Stimulated activated CD8-positive, alpha-beta memory T cell treated with anti-CD3 and anti-CD28 coated beads, Interleukin-15, amount 100 ng/mL, for 4 hours (primary cell): ENCODE measurements around the gene MAP4K1.
"Not testable (repeated sequence)": the region's sequence is repeated elsewhere in the genome, so short reads cannot be mapped to it uniquely, and the experiment has no call there.

Experiments used
- DNase-seq, 2 donors: peaks; one replicate each; pipeline ENCODE4 v3.0.0-alpha.2; 2020; ENCODE audit warnings: low read depth in 2 of 2

The MAP4K1 gene

DNA sequence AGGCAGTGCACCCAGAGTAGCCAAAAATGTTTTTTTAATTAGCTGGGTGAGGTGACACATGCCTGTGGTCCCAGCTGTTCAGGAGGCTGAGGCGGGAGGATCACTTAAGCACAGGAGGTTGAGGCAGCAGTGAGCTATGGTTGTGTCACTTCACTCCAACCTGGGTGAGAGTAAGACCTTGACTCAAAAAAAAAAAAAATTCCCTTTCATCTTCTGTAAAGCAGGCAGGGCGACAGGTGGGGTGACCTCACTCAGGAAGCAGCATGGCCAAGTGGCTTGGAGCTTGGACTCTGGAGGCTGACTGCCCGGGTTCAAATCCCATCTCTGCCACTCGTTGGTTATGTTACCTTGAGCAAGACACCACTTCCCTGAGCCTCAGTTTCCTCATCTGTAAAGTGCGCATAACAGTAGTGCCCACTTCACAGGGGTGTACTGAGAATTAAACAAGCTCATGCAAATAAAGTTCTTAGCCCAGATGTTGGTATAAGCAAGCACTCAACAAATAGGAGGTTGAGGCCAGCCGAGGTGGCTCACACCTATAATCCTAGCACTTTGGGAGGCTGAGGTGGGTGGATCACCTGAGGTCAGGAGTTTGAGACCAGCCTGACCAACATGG lies 48.3 kb downstream of the MAP4K1 start:
- no peak for DNase-seq

DNA sequence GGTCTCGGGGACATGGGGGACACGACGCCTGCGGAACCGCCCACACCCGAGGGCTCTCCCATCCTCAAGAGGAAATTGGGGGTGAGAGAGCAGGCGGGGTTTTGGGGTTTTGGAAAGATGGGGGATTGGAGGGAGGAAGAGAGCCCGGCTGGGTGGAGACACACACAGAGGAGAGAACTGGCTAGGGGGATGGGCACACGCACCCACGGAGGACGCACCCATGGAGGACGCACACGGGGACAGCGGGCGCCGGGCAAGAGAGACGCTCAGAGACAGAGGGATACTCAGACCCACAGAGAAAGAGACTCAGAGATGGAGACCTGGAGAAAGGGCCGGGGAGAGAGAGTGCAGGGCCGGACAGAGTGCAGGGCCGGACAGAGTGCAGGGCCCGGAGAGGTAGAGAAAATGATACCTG lies 52.1 kb downstream of the MAP4K1 start:
- DNase-seq = no peak

DNA sequence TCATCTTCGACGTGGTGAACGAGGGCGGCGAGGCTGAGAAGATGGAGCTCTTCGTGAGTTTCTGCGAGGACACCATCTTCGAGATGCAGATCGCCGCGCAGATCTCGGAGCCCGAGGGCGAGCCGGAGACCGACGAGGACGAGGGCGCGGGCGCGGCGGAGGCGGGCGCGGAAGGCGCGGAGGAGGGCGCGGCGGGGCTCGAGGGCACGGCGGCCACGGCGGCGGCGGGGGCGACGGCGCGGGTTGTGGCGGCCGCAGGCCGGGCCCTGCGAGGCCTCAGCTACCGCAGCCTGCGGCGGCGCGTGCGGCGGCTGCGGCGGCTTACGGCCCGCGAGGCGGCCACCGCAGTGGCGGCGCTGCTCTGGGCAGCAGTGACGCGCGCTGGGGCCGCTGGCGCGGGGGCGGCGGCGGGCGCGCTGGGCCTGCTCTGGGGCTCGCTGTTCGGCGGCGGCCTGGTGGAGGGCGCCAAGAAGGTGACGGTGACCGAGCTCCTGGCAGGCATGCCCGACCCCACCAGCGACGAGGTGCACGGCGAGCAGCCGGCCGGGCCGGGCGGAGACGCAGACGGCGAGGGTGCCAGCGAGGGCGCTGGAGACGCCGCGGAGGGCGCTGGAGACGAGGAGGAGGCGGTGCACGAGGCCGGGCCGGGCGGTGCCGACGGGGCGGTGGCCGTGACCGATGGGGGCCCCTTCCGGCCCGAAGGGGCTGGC lies 52.6 kb downstream of the MAP4K1 start:
- DNase-seq = no peak

DNA sequence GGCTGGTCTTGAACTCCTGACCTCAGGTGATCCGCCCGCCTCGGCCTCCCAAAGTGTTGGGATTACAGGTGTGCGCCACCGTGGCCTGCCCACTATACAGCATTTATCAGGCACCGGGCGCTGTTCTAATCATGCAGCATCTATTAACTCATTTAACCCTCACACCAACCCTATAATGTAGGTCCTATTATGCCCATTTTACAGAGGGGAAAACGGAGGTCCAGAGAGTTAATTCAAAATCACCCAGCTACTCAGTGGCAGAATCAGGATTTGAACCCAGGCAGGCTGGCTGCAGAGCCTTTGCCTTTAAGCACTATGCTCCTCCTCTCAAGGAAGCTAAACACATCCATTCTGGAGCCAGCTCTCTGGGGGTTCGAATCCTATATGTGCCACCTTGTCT lies 54.3 kb downstream of the MAP4K1 start:
- no peak for DNase-seq

DNA sequence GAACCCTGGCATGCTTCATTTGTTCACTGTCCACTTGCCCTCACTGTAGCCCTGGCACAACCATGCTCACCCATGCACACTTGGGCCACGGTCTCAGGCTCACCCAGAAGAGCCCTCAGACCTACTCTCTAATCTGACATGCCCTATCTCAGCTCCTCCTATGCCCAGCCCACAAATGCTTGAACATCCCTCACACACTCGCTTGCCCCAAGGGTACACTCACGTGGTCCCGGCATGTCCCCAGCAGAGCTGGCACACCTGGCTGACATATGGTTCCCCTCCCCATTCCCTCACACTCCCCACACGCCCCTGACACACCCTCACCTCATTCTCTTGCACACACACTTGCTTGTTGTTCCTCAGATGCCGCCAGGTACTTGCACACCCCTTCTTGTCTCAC lies 55.7 kb downstream of the MAP4K1 start:
- DNase-seq = no peak

DNA sequence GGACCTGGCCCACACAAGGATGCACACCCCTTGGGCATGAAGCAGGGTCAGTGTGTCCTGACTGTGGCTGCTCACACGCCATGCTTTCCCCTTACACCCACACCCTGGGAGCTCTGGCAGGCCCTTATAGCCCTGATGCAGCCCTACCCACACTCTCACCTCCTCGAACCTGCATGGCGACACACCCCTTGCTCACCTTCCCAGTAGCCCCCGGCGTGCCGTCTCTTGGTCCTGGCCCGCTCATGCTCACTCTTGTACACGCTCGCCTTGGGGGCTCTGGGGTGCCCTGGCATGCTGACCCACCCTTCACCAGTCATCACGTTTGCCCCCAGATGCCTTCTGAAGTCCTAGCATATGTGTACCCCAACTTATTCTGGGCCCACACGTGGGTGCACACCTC lies 56.1 kb downstream of the MAP4K1 start:
- DNase-seq = no peak

DNA sequence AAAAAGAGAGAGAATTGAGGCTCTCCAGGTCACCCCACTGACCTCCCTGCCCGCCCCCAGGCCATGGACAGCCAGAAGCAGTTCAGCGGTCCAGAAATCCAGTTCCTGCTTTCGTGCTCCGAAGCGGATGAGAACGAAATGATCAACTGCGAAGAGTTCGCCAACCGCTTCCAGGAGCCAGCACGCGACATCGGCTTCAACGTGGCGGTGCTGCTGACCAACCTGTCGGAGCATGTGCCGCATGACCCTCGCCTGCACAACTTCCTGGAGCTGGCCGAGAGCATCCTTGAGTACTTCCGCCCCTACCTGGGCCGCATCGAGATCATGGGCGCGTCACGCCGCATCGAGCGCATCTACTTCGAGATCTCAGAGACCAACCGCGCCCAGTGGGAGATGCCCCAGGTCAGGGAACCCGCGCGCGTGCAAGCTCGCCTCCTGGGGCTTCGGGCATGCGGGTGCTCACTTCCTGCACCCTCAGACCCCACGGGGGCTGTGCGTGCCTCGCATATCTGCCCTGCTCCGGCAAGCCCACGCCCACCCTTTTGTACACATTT lies 56.6 kb downstream of the MAP4K1 start:
- DNase-seq = no peak

DNA sequence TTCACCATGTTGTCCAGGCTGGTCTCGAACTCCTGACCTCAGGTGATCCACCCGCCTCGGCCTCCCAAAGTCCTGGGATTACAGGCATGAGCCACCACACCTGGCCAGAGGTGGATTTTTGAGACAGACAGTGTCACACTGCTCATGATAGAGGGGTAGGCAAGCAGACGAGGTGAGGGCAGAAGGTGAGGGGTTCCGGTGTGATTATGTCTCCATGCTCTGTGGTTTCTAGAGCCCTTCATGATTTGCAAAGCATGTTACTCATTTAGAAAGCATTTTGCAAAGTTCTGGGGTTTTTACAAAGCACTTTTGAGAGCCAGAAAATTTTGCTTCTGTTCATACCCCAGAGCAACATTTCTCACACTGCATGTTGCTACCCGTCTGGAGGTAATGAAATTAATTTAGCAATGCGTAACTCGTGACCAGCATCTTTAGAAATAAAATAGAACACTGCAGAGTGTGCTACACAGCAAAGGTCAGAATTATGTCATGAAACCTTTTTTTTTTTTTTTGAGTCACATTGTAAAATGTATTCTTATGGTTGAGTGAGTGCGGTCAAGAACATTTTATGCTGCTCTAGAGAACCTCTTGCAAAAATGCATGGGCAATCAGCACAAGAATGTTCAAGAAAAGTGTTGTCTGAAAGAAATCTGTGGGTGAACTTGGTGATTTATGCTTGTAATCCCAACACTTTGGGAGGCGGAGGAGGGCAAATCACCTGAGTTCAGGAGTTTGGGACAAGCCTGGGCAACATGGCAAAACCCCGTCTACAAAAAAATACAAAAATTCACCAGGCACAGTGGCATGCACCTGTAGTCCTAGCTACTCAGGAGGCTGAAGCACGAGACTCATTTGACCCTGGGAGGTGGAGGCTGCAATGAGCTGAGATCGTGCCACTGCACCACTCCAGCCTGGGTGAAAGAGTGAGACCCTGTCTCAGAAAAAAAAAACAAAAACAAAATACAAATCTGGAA lies 58.0 kb downstream of the MAP4K1 start:
- DNase-seq = no peak

DNA sequence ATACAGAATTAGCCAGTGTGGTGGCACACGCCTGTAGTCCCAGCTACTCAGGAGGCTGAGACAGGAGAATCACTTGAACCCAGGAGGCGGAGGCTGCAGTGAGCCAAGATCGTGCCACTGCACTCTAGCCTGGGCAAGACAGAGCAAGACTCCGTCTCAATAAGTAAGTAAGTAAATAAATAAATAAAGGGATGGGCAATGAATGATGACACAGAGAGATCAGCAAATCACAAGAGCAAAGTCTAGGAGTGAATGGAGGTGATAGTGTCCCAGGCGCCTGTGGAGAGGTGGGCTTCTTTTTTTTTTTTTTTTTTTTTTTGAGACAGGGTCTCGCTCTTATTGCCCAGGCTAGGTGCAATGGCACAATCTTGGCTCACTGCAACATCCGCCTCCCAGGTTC lies 58.8 kb downstream of the MAP4K1 start:
- not testable (repeated sequence) for DNase-seq

DNA sequence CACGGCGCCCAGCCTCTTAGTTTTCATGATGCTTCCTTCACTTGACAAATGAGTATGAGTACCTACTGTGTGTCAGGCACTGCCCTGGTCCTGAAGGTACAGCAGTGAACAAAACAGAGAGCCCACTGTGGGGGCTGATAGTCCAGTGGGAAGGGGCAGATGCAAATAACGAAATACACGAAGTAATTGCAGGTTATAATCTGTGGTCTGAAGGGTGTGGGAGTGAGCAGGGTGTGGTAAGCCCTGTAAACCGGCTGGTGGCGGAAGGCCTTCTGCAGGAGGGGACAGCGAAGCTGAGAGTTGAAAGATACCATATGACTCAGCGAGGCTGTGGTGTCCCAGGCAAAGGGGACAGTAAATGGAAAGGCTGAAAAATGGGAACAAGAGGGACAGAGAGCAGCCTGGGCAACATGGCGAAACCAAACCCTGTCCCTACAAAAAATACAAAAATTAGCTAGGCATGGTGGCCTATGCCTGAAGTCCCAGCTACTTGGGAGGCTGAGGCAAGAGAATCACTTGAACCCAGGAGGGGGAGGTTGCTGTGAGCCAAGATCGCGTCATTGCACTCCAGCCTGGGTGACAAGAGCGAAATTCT lies 60.5 kb downstream of the MAP4K1 start:
- DNase-seq = no peak

DNA sequence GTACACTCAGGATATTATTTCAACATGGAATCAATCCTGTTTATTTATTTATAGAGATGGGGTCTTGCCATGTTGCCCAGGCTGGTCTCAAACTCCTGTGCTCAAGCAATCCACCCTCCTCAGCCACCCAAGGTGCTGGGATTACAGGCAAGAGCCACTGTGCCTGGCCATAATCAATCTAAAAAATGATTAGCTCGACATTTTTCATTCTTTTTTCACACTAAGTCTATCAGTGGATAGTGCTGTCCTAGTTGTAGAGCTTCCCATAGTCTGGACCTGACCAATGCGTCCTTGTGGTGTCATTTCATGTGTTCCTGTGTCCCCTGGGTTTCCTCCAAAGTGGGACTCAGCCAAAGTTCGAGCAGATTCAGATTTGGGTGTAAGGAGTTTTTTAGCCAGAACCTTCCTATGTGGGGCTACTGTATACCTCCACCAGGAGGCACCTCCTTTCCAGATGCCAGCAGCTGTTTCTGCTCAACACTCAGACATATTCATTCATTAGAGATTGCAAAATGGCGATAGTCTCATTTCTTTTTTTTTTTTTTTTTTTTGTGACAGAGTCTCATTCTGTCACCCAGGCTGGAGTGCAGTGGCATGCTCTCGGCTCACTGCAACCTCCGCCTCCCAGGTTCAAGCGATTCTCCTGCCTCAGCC lies 61.1 kb downstream of the MAP4K1 start:
- DNase-seq = no peak

DNA sequence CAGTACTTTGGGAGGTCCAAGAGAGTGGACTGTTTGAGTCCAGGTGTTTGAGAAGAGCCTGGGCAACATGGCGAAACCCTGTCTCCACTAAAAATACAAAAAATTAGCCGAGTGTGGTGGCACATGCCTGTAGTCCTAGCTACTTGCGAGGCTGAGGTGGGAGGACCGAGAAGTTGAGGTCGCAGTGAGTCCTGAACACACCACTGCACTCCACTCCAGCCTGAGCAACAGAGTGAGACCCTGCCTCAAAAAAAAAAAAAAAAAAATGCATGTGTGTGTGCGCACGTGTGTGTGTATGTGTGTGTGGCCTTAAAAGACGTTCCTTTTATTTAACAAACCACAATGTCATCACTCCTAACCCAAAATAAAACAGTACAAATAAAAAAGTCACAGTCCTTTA lies 62.6 kb downstream of the MAP4K1 start:
- DNase-seq = no peak

DNA sequence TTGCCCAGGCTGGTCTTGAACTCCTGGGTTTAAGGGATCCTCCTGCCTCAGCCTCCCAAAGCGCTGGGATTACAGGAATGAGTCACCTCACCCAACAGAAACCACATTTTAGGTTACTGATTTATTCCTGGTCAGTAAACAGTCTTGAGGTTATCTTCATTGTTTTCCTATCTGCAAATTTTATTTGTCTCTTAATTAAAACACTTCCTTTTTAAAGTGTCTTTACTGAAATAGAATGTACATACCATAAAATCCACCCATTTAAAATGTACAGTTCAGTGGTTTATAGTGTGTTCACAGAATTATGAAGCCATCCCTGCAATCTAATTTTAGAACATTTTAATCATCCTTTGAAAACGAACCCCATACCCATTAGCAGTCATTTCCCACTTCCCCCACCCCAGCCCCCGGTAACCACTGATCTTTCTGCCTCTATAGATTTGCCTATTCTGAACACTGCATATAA lies 63.0 kb downstream of the MAP4K1 start:
- no peak for DNase-seq

DNA sequence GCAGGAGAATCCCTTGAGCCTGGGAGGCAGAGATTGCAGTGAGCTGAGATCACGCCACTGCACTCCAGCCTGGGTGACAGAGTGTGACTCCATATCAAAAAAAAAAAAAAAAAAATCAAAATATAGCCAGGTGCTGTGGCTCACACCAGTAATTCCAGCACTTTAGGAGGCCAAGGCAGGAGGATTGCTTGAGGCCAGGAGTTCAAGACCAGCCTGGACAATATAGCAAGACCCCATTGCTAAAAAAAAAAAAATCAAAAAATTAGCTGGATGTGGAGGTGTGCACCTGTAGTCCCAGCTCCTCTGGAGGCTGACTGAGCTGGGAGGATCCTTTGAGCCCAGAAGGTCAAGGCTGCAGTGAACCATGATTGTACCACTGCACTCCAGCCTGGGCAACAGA lies 64.5 kb downstream of the MAP4K1 start:
- DNase-seq = not testable (repeated sequence)

DNA sequence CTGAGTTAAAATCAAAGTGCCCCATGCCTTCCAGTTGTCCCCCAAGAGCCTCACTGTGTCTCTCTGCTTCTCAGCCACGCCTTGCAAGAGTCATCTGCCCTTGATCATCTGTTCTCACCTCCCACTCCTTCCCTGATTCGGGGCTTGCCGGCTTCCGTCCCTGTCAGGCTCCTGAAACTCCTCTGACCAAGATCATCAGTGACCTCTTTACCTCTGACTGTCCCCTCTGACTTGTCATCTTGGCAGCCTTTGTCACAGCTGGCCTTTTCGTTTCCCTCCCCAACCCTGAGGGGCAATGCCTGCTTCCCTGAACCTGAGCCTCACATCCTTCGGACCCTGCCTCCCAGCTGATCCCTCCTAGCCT lies 66.3 kb downstream of the MAP4K1 start:
- DNase-seq = no peak

DNA sequence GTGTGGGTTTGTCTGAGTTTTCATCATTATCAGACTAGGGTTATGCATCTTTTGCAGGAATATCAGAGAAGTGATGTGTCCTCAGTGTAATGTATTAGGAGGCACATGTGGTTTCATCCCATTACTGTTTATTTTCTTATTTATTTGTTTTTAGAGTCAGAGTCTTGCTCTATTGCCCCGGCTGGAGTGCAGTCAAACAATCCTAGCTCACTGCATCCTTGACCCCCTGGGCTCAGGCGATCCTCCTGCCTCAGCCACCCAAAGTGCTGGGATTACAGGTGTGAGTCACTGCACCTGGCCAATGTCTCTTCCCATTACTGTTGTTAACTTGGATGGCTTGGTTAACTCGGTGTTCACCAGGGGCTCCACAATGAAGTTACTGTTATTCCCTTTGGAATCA lies 67.4 kb downstream of the MAP4K1 start:
- DNase-seq = no peak

DNA sequence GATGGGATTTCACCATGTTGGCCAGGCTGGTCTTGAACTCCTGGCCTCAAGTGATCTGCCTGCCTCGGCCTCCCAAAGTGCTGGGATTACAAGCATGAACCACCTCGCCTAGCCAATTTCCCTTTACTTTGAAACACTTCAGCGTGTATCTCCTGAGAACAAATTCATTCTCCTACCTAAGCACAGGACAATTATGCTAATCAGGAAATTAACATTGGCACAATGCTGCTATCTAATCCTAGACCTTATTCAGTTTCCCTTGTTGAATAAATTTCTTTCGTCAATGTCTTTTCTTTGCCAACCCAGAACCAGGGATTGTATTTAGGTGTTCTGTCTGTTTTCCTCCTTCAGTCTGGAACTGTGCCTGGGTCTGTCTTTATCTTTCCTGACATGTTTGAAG lies 67.8 kb downstream of the MAP4K1 start:
- DNase-seq = no peak

DNA sequence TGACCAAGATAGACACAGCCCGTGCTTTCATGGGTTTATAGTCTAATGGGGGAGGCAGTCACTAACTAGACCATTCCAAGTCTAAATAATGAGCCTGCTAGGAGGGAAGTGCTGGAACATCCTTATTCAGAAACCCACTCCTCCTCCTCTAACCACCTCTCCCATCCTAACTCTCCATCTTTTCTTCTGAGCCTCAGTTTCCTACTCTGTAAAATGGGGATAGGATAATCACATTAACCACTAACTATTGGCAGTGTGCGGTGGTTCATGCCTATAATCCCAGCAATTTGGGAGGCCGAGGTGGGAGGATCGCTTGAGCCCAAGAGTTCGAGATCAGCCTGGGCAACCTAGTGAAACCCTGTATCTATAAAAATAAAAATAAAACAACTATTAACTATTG lies 68.7 kb downstream of the MAP4K1 start:
- no peak for DNase-seq

DNA sequence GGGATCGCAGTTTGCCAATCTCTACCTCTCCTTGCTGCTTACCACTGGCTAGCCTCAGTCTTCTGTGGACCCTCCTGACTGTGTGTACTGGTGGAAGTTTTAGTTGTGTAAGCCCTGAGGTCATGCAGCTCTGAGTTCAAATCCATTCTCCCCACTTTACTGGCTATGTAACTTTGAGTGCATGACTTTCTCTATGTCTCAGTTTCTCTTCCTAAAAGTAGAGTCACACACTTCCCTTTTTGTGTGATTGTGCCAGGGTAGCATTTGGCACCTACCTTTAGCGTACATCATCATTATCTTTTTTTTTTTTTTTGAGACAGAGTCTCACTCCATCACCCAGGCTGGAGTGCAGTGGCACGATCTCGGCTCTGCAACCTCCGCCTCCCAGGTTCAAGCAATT lies 70.3 kb downstream of the MAP4K1 start:
- DNase-seq = no peak

DNA sequence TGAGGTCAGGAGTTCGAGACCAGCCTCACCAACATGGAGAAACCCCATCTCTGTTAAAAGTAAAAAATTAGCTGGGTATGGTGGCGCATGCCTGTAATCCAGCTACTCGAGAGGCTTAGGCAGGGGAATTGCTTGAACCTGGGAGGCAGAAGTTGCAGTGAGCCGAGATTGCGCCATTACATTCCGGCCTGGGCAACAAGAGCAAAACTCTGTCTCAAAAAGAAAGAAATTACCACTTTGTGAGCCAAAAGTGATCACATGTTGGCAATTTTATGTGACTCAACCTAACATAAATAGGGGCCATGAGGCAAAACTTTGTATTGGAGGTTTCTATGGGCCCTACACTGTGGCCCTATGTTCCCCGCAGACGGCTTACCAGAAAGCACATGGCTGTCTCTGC lies 72.2 kb downstream of the MAP4K1 start:
- no peak for DNase-seq

DNA sequence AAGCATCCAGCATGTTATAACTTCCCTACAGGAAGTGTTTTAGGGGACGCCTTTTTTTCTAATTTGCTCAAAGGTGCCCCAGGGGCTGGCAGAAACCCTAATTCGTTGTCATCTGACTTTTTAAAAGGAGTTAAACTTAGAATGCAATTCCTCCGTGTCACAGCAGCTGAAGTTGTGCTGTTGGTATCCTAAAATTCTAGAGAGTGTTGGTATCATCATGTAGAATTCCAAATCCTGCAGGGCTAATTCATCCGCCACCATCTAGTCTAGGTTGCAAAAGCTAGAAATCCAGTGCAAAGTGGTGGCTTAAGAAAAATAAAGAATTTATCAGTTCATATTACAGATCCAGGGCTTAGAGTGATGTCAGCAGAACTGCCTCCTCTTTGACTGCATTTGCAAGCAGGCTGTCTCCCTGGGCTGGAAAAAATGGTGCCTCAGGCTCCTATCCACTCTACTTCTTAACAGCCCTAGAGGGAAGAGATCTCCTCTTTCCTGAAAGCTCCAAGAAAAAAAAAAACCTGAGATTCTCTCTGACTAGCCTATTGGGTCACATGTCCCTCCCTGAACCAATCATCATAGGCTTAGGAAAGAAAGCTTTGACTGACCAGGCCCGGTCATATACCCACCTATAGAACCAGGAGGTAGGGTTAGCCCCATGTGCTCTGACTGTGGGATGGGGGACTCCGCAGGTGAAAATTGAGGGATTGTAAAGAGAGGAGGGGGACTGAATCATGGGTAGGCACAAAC lies 73.0 kb downstream of the MAP4K1 start:
- DNase-seq = no peak
